GM12878 (cell line): ENCODE data around the gene CBR3. TPM values are rescaled to one million over a fixed set of nuclear protein-coding genes. Genes with fewer than 3 reads are reported as not detected.

ENCODE experiments used
- ATAC-seq: fragments of 200-7000 bp; cut with Tn5 transposase; 3 replicates; pipeline ENCODE4 v1.9.1; 2020; ENCODE audit warnings: mild to moderate bottlenecking, moderate library complexity
- BruUV-seq: library from RNA; stranded (reverse); fragments of 400-500 nt; replicated peaks from 2 replicates; lab custom pipeline; 2021; lab: Mats Ljungman, UMichigan
- CTCF ChIA-PET: fragments of 300-600 bp; sonication (Branson Sonifier 250); formaldehyde crosslinking; extraction: SDS; loops from one replicate; lab custom pipeline; 2021; ENCODE audit warnings: inconsistent platforms; lab: Yijun Ruan, JAX
- POLR2A ChIA-PET: fragments of 350-600 bp; formaldehyde crosslinking; extraction: SDS; loops from one replicate; lab custom pipeline; 2021; ENCODE audit warnings: inconsistent platforms; lab: Charles Lee
- RAD21 ChIA-PET: fragments of 300-600 bp; sonication (Branson Sonifier 250); formaldehyde crosslinking; loops from one replicate; lab custom pipeline; 2023; ENCODE audit warnings: antibody characterized with exemption; ENCODE audit not compliant: unreplicated experiment; lab: Charles Lee
- SMC1A ChIA-PET: fragments of 300-600 bp; sonication (Branson Sonifier 250); formaldehyde crosslinking; loops from one replicate; lab custom pipeline; 2023; ENCODE audit not compliant: unreplicated experiment, uncharacterized antibody; lab: Charles Lee
- DNase-seq: peaks from one replicate; pipeline ENCODE4 v3.0.0-alpha.2; 2011; ENCODE audit warnings: low read depth, low spot score
- FAIRE-seq: peaks from 3 replicates; lab custom pipeline; 2011; peaks lifted over from hg19 to GRCh38; lab: Jason Lieb, UNC
- H2AFZ ChIP-seq: 2 replicates; pipeline ENCODE4 v1.6.0; 2011; ENCODE audit warnings: low read depth, low read length, control low read depth; ENCODE audit not compliant: control insufficient read depth
- H3K27ac ChIP-seq: 2 replicates; pipeline ENCODE4 v1.5.1; 2011; ENCODE audit warnings: control low read depth; ENCODE audit not compliant: control insufficient read depth, insufficient read depth
- H3K27me3 ChIP-seq, 2 experiments: replicated peaks in 1 of 2; 2 replicates each; pipeline versions ENCODE4 v1.6.0 to v1.6.1; 2011; ENCODE audit warnings: low read length in 1 of 2; ENCODE audit not compliant: control insufficient read depth in 2 of 2, insufficient read depth in 2 of 2
- H3K36me3 ChIP-seq, 2 experiments: 2 replicates each; pipeline ENCODE4 v1.5.1; 2011; ENCODE audit warnings: low read length in 1 of 2; ENCODE audit not compliant: control insufficient read depth in 2 of 2, insufficient read depth in 2 of 2
- H3K4me1 ChIP-seq: 2 replicates; pipeline ENCODE4 v1.6.1; 2011; ENCODE audit warnings: mild to moderate bottlenecking, low read length, moderate library complexity, mixed read lengths; ENCODE audit not compliant: control insufficient read depth, insufficient read depth
- H3K4me2 ChIP-seq: 2 replicates; pipeline ENCODE4 v1.6.0; 2011; ENCODE audit warnings: control low read depth; ENCODE audit not compliant: control insufficient read depth, insufficient read depth
- H3K4me3 ChIP-seq: fragments of 200-600 bp; sonication (generic); 2 replicates; pipeline ENCODE4 v1.5.1; 2016
- H3K79me2 ChIP-seq: 2 replicates; pipeline ENCODE4 v1.6.0; 2011; ENCODE audit warnings: low read length; ENCODE audit not compliant: control insufficient read depth, insufficient read depth
- H3K9ac ChIP-seq: 2 replicates; pipeline ENCODE4 v1.8.0; 2011; ENCODE audit warnings: low read length, control low read depth, mixed read lengths; ENCODE audit not compliant: control insufficient read depth, insufficient read depth
- H3K9me3 ChIP-seq: replicated peaks from 3 replicates; pipeline ENCODE4 v1.5.1; 2011; ENCODE audit warnings: mild to moderate bottlenecking, low read length; ENCODE audit not compliant: control insufficient read depth, insufficient read depth
- H4K20me1 ChIP-seq: 2 replicates; pipeline ENCODE4 v1.6.0; 2011; ENCODE audit not compliant: control insufficient read depth, insufficient read depth
- ESRRA ChIP-seq: IDR thresholded peaks from 2 replicates; pipeline ENCODE4 v1.6.1; 2012; ENCODE audit warnings: mild to moderate bottlenecking, low read length, improper control_type of control experiment
- JUNB ChIP-seq: IDR thresholded peaks from 2 replicates; pipeline ENCODE4 v1.6.1; 2016; ENCODE audit warnings: antibody characterized with exemption, mild to moderate bottlenecking
- NFYB ChIP-seq: IDR thresholded peaks from 2 replicates; pipeline ENCODE4 v1.6.1; 2011; ENCODE audit warnings: low read depth, mild to moderate bottlenecking, low read length, improper control_type of control experiment, moderate library complexity; ENCODE audit not compliant: insufficient read depth
- POLR2AphosphoS2 ChIP-seq: IDR thresholded peaks from 2 replicates; pipeline ENCODE4 v1.6.1; 2011; ENCODE audit warnings: low read depth, mild to moderate bottlenecking, low read length, improper control_type of control experiment, moderate library complexity
- PRDM15 ChIP-seq: fragments of 450-650 bp; formaldehyde crosslinking; IDR thresholded peaks from 2 replicates; pipeline ENCODE4 v1.4.0; 2020; ENCODE audit warnings: mild to moderate bottlenecking, moderate library complexity
- RELA ChIP-seq: fragments of 450-650 bp; IDR thresholded peaks from 2 replicates; pipeline ENCODE4 v1.8.0; 2014; ENCODE audit warnings: borderline replicate concordance; ENCODE audit not compliant: partially characterized antibody
- SUZ12 ChIP-seq: fragments of 200-600 bp; sonication (generic); IDR thresholded peaks from one replicate; pipeline ENCODE4 v1.6.1; 2018; ENCODE audit warnings: antibody characterized with exemption, mild to moderate bottlenecking; ENCODE audit not compliant: unreplicated experiment
- TBL1XR1 ChIP-seq: IDR thresholded peaks from 2 replicates; pipeline ENCODE4 v1.6.1; 2012; ENCODE audit warnings: low read depth, low read length, improper control_type of control experiment
- WGBS: methylation state at CpG from one replicate; pipeline ENCODE4 v1.1.6; 2016; ENCODE audit warnings: low lambda C conversion rate; ENCODE audit not compliant: insufficient replicate concordance, insufficient coverage; ENCODE audit errors: missing lambda C conversion rate; 5-methylcytosine and 5-hydroxymethylcytosine counted together
- in situ Hi-C: fragments of 300-500 bp; cut with MboI; formaldehyde crosslinking; loops from 9 replicates; pipeline ENCODE4 v1.14.3; 2018; ENCODE audit warnings: mixed read lengths
- intact Hi-C: fragments of 100-400 bp; cut with micrococcal nuclease; formaldehyde crosslinking; loops from one replicate; pipeline ENCODE4 v1.14.2; 2022; ENCODE audit not compliant: unreplicated experiment
- polyA plus RNA-seq, 11 experiments: library from polyadenylated mRNA; depleted of rRNA in 4 of 11; unstranded in 6 of 11; stranded (reverse) in 5 of 11; fragments of >200 nt; fragmentation: Nextera tagmentation in 4 of 11; fragmentation: Illumina TruSeq in 1 of 11; extraction: Ambion mirVana in 4 of 11; extraction: Trizol in 1 of 11; gene quantifications; 1 replicate in 1 of 11; 2 replicates in 10 of 11; pipeline versions ENCODE4 v1.2.1 to v1.2.3, GENCODE V29; 2011 to 2016; ENCODE audit warnings: inconsistent platforms in 2 of 11, missing spikeins in 2 of 11, low read depth in 1 of 11
- total RNA-seq, 4 experiments: library from RNA; depleted of rRNA in 3 of 4; stranded (reverse); fragments of >200 nt in 3 of 4; fragmentation: Illumina TruSeq in 1 of 4; extraction: Trizol in 1 of 4; gene quantifications; 2 replicates each; pipeline versions ENCODE4 v1.2.1 to v1.2.3, GENCODE V29; 2013 to 2021

Gene CBR3
- total and polyA plus RNA-seq, 10 of the 15 experiments (the other 5 are each of a cell fraction or from before 2014, with no cell fraction given): 0.48 to 17.2 (median 11.2) TPM

- H3K27me3 ChIP-seq: no peaks in the 10 kb centered on the region
- TF ChIP-seq TBL1XR1 (no peak), JUNB (peak; percentile 24; the same call in 1 of the 2 replicates), RELA (no peak), POLR2AphosphoS2 (no peak)
- TF ChIP-seq, all 136 proteins: peak for 1
- H3K79me2 ChIP-seq: no peaks in the 10 kb centered on the region
- H3K4me2 ChIP-seq: no peak overlapping the region
- H3K27ac ChIP-seq: no peak overlapping the region
- H3K9ac ChIP-seq: no peak overlapping the region
- WGBS: 94% methylated on average over 5 of the region's 5 CpGs
- ChIA-PET POLR2A (interaction anchor here (0.5 kb wide), 1 partner anchor 193 kb away, joined by 4 read pairs; the partner anchor contains the start of gene MORC3), SMC1A (no interaction called here), CTCF (interaction anchor here (0.6 to 2.0 kb wide), 12 partner anchors 9 to 803 kb away, joined by 3 to 4 read pairs (median 4); no protein-coding TSS in a partner anchor), RAD21 (no interaction called here)
- FAIRE-seq (no peak), ATAC-seq (no peak), DNase-seq (no peak)
- no TSS peak for BruUV-seq
- H4K20me1 ChIP-seq: no peaks in the 10 kb centered on the region
- H2AFZ ChIP-seq: no peak overlapping the region
- no peak overlapping the region for H3K4me3 ChIP-seq
- intact Hi-C loops (no loop called here), in situ Hi-C loops (no loop called here)
- H3K4me1 ChIP-seq: peaks cover 5% of the 10 kb centered on the region; the same call in 1 of the 2 replicates
- H3K36me3 ChIP-seq: no peaks in the 10 kb centered on the region
- H3K9me3 ChIP-seq: no peaks in the 10 kb centered on the region
These were observed 8.2 kb upstream of the CBR3 start for GRCh38 chr21:36126621-36127110.

GRCh38 chr21:36127250-36127904 lies 7.5 kb upstream of the CBR3 start:
- Histone ChIP-seq H3K27me3 (no peaks in the 10 kb centered on the region), H2AFZ (no peak overlapping the region), H3K27ac (no peak overlapping the region), H4K20me1 (no peaks in the 10 kb centered on the region), H3K4me1 (peaks cover 5% of the 10 kb centered on the region; the same call in 1 of the 2 replicates), H3K9me3 (no peaks in the 10 kb centered on the region), H3K79me2 (no peaks in the 10 kb centered on the region), H3K9ac (no peak overlapping the region), H3K36me3 (no peaks in the 10 kb centered on the region), H3K4me2 (no peak overlapping the region), H3K4me3 (no peak overlapping the region)
- no TSS peak for BruUV-seq
- intact Hi-C loops (no loop called here), in situ Hi-C loops (no loop called here)
- 76% methylated on average over 10 of the region's 10 CpGs for WGBS
- FAIRE-seq (no peak), DNase-seq (no peak), ATAC-seq (no peak)
- TF ChIP-seq NFYB: no peak
- no peak for TF ChIP-seq PRDM15 (CRISPR knock-in tag)
- TF ChIP-seq ESRRA: no peak
- TF ChIP-seq SUZ12: no peak
- CTCF ChIA-PET: interaction anchor here (0.6 to 1.5 kb wide), 7 partner anchors 10 to 802 kb away, joined by 3 to 4 read pairs (median 3); no protein-coding TSS in a partner anchor
- RAD21 ChIA-PET: no interaction called here
- POLR2A ChIA-PET: no interaction called here
- SMC1A ChIA-PET: no interaction called here
